ENCODE measurements around the gene DSCAML1.

DNA sequence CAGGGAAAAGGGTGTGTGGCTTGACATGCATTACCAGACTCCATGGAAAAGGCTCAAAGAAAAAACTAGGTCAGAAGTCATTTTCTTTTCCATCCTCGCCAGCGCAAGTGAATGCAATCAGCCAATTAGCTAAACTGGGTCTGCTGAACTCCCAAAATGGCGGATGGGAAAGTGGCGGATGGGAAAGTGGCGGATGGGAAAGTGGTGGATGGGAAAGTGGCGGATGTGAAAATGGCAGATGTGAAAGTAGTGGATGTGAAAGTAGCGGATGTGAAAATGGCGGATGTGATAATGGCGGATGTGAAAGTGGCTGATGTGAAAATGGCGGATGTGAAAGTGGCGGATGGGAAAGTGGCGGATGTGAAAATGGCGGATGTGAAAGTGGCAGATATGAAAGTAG is 311.0 kb downstream of the DSCAML1 start:
- no peak for TF ChIP-seq POLR2A (IDR thresholded peaks at IDR 0.05; ENCODE audit: borderline replicate concordance, extremely low read depth, insufficient read depth, insufficient read length)
- TF ChIP-seq, protein P1, sequence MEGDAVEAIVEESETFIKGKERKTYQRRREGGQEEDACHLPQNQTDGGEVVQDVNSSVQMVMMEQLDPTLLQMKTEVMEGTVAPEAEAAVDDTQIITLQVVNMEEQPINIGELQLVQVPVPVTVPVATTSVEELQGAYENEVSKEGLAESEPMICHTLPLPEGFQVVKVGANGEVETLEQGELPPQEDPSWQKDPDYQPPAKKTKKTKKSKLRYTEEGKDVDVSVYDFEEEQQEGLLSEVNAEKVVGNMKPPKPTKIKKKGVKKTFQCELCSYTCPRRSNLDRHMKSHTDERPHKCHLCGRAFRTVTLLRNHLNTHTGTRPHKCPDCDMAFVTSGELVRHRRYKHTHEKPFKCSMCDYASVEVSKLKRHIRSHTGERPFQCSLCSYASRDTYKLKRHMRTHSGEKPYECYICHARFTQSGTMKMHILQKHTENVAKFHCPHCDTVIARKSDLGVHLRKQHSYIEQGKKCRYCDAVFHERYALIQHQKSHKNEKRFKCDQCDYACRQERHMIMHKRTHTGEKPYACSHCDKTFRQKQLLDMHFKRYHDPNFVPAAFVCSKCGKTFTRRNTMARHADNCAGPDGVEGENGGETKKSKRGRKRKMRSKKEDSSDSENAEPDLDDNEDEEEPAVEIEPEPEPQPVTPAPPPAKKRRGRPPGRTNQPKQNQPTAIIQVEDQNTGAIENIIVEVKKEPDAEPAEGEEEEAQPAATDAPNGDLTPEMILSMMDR (IDR thresholded peaks at IDR 0.05 in 2 of 3, conservative IDR thresholded peaks at IDR 0.05 in 1 of 3; ENCODE audit: borderline replicate concordance in 1 of 3, insufficient read depth in 1 of 3, low read depth in 2 of 3, low read length in 2 of 3) = no peak

Data from HCT116 (cell line).